Neural cell (in vitro differentiated cells): Measurements from ENCODE around the gene FN1.

Experiments
- CTCF ChIP-seq: fragments of 450-650 bp; IDR thresholded peaks from 2 replicates; pipeline ENCODE4 v1.5.1; 2014; ENCODE audit warnings: antibody characterized with exemption, mild to moderate bottlenecking, moderate library complexity; ENCODE audit not compliant: poor library complexity, severe bottlenecking
- EP300 ChIP-seq: fragments of 450-650 bp; conservative IDR thresholded peaks from 2 replicates; pipeline ENCODE4 v1.6.1; 2014; ENCODE audit warnings: antibody characterized with exemption, mild to moderate bottlenecking, moderate library complexity; ENCODE audit not compliant: poor library complexity, severe bottlenecking
- EZH2 ChIP-seq: fragments of 200-600, 300-800 bp; shearing (Covaris generic), sonication (generic); IDR thresholded peaks from 2 replicates; pipeline ENCODE4 v1.6.1; 2014; ENCODE audit warnings: antibody characterized with exemption, low read length, borderline replicate concordance, mild to moderate bottlenecking; ENCODE audit not compliant: insufficient read depth, poor library complexity, severe bottlenecking

GRCh38 chr2:215397632-215398341, 38.1 kb downstream of the FN1 start:
- no peak for TF ChIP-seq CTCF
- TF ChIP-seq EP300, result no peak
- TF ChIP-seq EZH2, result no peak
